Central memory CD4-positive, alpha-beta T cell (primary cell): ENCODE data around the gene RHD.
"Not testable (repeated sequence)": the region's sequence is repeated elsewhere in the genome, so short reads cannot be mapped to it uniquely, and the experiment has no call there.

ENCODE experiments used
- DNase-seq: peaks from one replicate; pipeline ENCODE4 v3.0.0; 2022

Gene RHD

DNA sequence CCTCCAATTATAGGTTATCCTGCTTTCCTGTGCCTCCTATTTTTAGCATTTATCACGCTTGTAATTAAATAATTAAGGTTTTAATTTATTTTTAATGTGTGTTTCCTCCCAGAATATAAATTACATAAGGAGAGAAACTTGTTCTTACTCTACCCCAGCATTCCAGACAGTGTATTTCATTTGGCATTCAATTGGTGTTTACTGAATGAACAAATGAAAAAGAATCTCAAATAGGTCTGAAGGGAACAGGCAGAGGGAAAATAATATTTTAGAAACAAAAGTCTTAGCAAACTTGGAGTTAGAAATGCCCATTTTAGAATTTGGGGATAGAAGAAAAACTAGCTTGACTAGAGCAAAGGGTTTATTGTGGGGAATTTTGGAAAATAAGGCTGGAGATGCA is 15.1 kb upstream of the RHD start:
- DNase-seq = no peak

DNA sequence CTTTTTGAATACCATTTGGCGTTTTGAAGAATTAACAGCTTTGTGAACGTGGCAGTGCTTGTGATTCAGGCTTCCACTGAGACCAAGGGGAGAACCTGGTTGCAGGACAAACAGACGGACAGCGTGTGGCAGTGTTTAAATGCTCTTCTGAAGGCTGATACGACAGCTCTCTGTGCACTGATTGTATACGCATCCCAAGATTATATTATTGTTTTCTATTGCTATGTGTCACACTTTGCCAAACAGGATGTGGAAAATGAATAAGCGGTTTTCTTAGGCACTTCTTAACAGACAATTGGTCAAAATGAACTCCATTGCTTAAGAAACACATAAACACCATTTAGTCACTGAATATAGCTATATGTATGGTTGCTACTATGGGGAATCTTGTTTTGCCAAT is 12.5 kb upstream of the RHD start:
- not testable (repeated sequence) for DNase-seq

DNA sequence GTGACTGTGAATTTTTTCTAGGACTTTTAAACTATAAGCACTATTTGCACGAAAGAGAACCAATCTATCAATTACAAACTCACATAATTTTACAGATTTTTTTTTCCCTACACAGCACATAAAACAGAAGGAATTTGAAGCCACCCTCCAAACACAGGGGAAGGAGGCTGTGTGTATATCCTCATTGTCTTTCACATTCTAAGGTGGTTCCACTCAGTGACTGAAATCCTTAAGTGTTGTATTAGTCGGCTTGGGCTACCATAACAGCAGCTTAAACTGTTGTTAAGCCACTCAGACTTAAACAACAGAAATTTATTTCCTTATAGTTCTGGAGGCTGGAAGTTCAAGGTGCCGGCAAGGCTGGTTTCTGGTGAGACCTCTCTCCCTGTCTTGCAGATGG is 12.0 kb upstream of the RHD start:
- DNase-seq = not testable (repeated sequence)

DNA sequence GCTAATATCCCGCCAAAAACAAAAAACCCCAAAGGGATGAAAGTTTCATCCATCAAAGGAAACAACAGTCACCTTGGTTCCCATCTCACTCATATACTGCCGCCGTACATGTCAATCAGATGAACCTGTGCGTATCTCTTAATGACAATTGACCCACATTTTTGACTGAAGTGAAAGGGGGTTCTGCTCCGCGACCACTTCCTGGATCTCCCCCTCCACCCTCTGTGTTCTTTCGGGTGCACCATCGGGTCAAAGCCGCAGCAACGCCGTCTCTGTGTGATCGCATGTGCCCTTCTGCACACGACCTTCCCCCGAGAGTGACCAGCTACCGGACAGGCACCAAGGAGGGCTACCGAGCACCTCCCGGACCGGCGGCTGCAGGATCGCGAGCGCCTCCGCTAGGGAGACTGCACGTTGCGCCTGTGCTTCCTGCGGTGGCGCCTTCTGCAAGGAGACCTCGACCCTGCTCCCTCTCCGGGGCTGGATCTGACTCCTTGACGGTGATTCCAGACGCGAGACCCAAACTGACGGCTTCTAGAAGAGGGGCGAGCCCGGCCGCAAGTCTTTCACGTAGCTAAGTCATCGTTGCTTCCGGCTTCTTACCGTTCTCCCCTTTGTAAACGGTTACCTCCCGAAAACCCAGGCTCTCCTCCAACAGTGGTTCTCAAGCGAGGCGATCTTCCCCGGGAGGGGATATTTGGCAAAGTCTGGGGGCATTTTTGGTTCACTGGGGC is 5.6 kb upstream of the RHD start:
- DNase-seq = peak; percentile 33

DNA sequence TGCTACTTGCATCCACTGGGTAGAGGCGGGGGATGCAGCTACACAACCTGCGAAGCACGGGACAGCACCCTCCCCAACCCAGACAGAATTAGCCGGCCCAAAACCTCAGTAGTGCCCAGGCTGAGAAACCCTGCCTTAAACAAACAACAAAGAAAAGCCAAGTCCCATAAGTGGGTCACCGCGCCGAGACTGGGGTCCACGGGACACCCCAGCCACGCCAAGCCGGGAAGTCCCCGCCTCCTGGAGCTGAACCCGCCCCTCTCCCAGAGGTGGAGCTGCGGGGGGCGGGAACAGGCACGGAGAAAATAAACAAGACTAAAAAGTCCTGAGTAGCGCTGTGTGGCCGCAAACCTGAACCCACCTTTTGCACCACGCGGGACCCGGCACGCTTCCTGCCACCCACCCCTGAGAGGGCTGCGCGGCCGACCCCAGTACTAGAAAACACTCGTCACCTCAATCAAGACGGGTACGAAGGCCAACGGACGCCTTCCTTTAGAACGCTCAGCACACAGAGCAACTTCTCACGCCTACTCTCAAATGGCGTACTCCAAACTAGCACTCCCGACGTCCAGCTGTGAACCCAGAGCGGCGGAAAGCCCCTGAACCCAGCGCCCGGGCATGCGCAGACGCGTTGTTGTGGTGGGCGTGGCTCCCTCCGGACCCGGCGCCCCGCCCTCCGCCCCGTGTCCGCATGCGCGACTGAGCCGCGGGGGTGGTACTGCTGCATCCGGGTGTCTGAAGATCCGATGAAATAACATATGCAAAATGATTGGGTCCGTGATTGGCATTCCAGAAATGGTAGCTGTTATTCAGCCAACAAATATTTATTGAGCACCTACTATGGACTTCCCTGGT is 4.8 kb upstream of the RHD start:
- peak; percentile 87 for DNase-seq

DNA sequence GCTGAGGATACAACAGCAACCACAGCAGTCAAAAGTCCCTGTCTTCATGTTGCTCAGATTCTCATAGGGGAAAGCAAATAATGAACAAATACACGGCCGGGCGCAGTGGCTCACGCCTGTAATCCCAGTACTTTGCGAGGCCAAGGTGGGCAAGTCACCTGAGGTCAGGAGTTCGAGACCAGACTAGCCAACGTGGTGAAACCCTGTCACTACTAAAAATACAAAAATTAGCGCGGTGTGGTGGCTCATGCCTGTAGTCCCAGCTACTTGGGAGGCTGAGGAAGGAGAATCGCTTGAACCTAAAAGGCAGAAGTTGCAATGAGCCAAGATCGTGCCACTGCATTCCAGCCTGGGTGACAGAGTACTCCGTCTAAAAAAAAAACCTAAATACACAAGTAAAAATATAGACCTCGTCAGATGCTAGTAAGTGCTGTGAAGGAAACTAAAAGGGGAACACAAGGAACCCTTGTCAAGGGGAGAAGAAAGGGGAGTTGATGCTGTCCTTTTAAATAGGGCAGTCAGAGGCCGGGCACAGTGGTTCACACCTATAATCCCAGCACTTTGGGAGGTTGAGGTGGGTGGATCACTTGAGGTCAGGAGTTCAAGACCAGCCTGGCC is 4.1 kb upstream of the RHD start:
- DNase-seq = not testable (repeated sequence)

DNA sequence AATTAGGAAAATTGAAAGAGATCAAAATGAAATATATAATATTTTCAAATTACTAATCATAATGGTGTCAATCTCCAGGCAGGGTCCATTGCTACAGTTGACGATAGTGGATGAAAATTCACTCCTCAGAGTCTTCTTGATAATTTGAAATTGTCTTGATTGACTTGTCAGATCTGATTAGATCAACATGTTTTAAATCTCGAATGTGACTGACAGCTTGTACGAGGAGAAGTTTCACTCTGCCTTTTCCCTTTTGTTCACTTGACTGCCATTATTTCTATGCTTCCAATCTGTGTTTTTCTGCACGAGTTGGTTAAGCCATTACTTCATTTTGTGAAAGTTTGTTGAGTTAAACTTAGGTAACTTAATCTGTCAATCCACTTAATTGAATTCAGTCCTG is 3.3 kb downstream of the RHD start:
- not testable (repeated sequence) for DNase-seq

DNA sequence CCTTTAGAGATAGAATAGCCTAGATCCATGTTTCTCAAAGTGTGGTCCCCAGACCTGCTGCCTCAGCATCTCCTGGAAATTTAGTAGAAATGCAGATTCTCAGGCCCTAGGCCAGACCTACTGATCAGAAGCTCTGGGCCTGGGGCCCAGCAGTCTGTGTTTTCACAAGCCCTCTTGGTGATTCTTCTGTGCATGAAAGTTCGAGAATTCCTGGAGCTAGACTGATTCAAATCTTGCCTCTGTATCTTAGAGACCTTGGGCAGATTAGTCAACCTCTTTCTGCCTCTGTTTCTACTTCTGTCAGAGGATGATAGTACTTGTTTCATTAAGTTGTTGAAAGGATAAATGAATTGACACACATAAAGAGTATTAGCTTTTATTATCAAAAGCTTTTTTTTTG is 5.0 kb downstream of the RHD start:
- DNase-seq = not testable (repeated sequence)

DNA sequence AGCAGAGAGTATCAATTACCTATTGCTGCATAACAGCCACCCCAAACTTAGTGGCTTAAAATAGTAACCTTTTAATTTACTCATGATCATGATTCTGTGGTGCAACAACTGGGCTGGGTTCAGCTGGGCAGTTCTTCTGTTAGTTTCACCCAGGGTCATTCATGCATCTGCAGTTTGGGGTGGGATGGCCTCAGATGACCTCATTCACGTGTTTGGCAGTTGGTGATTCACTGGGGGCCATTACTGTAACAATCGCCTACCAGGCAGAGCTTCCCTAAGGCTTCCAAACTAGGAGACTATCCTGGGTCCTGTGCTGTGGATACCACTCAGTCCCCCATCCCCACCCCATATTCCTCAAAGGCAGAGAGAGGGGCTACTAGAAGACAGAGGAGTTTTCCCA is 6.0 kb downstream of the RHD start:
- not testable (repeated sequence) for DNase-seq

DNA sequence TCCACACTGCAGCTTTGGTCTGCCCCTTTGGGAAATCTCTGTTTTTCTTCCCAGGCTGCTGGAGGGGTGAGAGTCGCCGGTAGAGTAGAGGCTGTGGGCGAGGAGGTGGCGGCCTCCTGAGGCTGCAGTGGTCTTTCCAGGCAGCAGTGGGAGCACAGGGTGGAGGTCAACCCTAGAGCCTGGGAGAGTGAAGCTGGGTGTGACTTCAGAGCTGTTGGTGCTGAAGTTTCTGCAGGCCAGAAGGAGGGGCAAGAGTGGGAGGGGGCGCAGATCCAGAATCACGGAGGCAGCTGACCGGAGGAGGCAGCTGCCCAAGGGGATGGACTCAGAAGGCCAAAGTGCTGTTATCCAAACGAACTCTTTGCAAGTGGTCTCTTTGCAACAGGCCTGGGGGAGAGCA is 6.5 kb downstream of the RHD start:
- not testable (repeated sequence) for DNase-seq

DNA sequence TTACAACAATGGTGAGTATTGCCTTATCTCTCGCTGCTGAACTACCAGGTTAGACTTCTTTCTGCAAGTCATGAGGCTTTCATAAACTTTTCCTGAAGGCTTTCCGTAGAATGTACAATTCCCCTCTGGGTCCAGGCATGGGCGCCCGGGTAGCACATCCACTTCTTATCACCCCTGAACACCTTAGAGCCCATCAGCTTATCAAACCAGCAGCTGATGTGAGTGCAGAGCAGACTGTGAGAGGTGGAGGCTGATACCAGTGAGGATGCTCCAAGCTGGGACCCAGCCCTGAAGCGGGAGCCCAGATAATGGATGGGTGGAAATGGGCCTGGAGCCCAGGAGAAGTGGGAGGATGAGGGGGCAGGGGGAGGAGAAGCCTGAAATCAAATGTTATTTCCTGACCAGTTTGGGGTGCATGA is 7.4 kb downstream of the RHD start:
- not testable (repeated sequence) for DNase-seq

DNA sequence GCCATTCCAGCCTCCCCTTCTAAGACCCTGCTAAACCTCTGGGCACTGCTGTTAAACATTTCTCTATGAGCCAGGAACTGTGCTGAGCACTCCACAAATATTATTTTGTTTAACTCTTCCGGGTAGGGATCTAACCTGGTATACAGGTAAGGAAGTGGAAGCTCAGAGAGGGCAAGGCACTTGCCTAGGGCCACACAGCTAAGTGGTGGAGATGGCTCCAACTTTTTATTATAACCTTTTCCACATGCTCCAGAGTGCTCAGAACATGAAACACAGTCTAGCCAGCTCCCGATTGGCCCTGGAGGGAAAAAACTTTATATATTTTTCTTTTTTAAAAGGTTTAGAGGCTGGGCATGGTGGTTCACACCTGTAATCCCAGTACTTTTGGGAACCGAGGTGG is 13.6 kb downstream of the RHD start:
- DNase-seq = not testable (repeated sequence)

DNA sequence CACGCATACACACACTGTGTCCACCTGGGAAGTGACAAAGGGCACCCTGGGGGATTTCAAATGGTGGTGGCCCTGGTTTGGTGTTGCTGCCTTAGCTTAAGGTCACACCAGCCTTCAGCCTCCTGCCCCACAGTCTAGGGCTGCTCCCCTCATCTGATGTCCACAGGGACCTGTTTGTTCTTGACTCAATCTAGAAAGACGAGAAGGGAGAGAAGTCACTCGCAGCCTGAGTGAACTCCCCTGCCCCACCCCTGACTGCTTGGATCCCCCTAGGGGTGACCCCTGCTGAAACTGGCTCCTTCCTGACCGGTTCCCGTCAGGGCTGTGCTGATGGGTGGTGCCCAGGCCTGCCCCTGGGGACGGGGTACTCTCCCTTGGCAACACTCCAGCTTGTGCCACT is 14.9 kb downstream of the RHD start:
- DNase-seq = not testable (repeated sequence)

DNA sequence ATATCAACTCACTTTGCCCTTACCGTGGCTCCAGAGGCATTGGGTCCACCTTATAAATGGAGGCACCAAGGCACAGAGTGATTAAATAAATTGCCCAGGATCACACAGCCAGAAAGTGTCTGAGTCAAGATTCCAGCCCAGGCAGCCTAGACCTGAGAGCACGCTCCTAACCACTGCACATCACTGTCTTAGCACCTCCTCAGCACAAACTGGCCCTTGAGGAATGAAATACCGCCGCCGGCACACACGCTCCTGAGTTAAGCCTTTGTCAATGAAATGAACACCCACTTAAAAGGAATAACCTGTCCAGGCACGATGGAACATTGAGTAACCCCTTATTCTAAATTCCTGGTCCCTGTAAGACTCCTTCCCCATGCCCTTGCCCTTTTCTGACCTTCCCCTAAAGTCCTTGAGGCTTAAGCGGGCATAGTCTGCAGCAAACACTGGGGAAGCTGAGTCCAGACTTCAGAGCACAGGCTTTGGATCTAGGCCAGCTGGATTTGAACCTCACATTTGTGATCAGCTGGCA is 16.3 kb downstream of the RHD start:
- not testable (repeated sequence) for DNase-seq

DNA sequence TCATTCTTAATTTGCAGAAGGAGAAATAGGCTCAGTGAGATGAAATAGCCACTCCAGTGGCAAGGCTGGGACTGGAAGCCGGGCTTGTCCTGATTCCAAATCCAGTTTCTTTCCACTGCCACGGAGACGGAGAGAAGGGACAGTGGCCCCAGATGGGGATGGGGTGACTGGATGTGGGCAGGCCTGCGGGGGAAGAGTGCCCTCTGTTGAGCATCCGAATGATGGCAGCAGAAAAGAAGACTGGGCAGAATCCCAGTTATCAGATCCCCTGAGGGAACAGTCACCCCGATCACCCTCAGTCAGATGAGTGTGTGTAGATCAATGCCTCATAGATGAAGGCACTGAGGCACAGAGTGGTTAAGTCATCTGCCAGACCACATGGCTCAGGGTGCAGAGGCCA is 17.7 kb downstream of the RHD start:
- not testable (repeated sequence) for DNase-seq

DNA sequence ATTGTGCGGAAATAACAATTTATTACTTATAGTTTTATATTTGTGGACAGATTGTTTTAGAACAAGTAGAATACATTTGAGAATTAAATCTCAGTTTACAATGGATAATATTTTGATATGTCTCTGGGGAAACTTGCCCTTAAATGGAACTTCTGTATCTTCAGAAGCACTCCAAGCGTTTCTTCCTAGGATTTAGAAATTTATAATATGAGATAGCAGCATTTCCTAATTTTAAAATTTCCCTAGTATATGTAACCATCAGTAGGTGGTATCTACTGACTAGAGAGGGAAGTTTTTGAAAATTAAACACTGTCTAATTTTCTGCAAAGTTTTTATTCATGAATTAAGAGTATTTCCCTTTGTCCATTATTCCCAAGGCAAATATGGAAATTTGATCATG is 21.1 kb downstream of the RHD start:
- DNase-seq = not testable (repeated sequence)

DNA sequence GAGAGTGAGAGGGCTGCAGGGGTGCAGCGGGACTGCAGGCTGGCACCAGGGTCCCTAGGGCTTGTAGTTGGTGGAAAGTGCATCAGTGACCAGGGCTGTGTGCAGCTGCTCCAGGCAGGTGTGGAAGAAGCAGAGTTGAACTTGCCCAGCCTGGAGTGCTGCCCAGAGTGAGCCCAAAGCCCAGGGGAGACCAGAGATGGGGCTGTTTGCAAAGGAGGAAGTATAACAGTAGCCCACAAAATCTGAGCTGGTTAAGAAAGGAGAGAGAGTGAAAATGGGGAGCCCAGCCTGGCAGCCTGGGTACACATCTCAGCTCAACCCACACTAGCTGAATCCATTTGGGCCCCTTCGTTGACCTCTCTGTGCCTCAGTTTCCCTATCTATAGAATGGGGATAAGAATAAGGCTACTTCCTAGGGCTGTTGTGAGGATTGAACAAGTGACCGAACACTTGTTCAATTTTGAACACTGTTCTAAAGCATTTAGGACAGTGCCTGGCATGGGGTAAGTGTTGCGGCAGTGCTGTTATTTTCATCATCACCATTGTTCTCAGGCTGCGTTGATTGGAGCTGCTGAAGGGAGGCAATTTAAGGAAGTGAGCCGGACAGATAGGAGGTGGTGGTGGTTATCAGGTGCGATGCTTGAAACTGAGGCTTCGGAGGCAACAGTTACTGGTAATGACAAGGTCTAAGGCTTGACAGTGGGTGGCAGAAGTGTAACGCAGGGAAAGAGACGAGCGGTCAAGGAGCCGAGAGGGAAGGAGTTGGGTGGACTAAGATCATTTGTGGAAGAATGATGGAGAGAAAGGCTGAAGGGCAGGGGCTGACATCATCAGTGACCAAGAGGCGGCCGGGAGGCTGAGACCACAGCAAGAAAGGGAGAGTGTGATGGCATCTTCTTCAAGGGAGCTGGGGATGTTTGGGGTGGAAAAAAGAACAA is 22.8 kb downstream of the RHD start:
- DNase-seq = not testable (repeated sequence)

DNA sequence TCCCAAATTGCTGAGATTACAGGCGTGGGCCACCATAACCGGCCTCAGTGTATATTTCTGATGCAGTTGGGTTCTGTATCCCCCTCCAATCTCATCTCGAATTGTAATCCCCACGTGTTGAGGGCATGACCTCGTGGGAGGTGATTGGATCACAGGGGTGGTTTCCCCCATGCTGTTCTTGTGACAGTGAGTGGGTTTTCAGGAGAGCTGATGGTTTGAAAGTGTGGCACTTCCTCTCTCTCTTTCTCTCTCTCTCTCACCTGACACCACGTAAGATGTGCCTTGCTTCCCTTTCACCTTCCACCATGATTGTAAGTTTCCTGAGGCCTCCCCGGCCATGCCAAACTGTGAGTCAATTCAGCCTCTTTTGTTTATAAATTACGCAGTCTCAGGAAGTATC is 24.2 kb downstream of the RHD start:
- not testable (repeated sequence) for DNase-seq

DNA sequence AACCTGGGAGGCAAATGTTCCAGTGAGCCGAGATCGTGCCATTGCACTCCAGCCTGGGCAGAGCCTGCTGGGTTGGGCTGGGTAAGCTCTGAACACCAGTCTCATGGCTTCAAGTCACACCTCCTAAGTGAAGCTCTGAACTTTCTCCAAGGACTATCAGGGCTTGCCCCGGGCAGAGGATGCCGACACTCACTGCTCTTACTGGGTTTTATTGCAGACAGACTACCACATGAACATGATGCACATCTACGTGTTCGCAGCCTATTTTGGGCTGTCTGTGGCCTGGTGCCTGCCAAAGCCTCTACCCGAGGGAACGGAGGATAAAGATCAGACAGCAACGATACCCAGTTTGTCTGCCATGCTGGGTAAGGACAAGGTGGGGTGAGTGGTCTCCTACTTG is 28.4 kb downstream of the RHD start:
- not testable (repeated sequence) for DNase-seq

DNA sequence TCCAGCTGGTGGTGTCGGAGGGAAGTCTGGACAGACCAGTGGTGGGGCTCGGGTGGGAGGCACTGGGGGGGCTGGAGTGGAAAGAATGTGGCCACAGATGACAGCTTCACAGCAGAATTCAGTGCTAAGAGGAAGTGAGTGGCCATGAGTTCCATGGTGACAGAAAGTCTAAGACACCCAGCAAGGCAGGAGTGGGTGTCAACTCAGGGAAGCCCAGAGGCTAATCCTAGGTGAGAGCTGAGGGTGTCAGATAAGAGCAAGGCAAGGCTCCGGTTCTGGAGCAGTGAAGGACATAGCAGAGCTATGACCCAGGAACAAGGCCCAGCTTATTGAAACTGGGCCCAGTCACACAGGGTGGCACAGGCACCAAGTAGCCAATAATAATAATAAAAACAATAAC is 30.0 kb downstream of the RHD start:
- DNase-seq = not testable (repeated sequence)

DNA sequence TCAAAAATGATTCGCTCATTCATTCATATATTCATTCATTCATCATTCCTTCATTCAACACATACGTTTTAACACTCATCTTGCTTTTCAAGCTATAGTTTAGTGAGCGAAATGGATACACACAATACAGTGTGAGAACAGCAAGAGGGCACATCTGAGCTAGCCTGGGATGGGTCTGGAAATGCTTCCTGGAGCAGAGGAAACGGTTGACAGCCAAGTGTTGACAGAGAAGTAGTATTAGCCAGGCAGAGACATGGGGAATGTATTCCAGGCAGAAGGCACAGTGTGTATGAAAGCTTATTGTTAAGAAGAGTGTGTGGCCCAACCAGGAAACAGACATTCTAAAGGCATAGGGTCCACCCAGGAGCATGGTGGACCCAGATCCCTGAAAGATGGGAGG is 32.6 kb downstream of the RHD start:
- DNase-seq = not testable (repeated sequence)

DNA sequence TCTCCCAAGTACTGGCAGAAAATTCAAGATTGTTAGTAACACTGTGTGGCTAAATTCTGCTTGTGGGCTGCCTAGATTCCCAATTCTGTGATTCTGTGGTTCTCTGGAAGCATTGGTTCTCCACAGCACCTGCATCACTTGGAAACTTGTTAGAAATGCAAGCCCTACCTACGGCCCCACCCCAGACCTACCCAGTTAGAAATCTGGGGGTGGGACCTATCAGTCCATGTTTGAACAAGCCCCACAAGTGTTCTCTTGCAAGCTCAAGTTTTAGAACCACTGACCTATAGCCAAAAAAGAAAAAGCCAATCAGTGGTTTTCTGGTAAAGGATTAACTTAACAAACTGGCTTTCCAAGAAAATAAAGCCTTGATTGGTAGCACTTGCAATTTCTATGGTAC is 35.9 kb downstream of the RHD start:
- DNase-seq = not testable (repeated sequence)
